Skeletal muscle tissue (tissue), 4 donors: ENCODE measurements around the gene NFYA. TPM values are rescaled to one million over a fixed set of nuclear protein-coding genes. Genes with fewer than 3 reads are reported as not detected.
"Not testable (repeated sequence)": the region's sequence is repeated elsewhere in the genome, so short reads cannot be mapped to it uniquely, and the experiment has no call there.

ENCODE experiments used
- H3K27ac ChIP-seq: one replicate; pipeline ENCODE4 v1.7.0; 2013; ENCODE audit warnings: mild to moderate bottlenecking, low read depth, low read length, inconsistent platforms
- H3K27me3 ChIP-seq, 3 donors: one replicate each; pipeline ENCODE4 v1.7.0; 2013; ENCODE audit warnings: low read length in 3 of 3; ENCODE audit not compliant: control insufficient read depth in 3 of 3, insufficient read depth in 3 of 3
- H3K36me3 ChIP-seq, 3 donors: one replicate each; pipeline ENCODE4 v1.7.0; 2013; ENCODE audit warnings: low read length in 3 of 3; ENCODE audit not compliant: control insufficient read depth in 3 of 3, insufficient read depth in 3 of 3
- H3K4me1 ChIP-seq, 3 donors: one replicate each; pipeline ENCODE4 v1.7.0; 2013; ENCODE audit warnings: low read length in 3 of 3, mild to moderate bottlenecking in 3 of 3; ENCODE audit not compliant: control insufficient read depth in 3 of 3, insufficient read depth in 3 of 3
- H3K4me3 ChIP-seq, 3 donors: one replicate each; pipeline ENCODE4 v1.7.0; 2013; ENCODE audit warnings: low read length in 3 of 3
- H3K9ac ChIP-seq, 3 donors: one replicate each; pipeline ENCODE4 v1.7.0; 2013; ENCODE audit warnings: low read length in 3 of 3, mild to moderate bottlenecking in 3 of 3, moderate library complexity in 2 of 3, low read depth in 1 of 3
- H3K9me3 ChIP-seq, 3 donors: one replicate each; pipeline ENCODE4 v1.7.0; 2013; ENCODE audit warnings: low read length in 3 of 3; ENCODE audit not compliant: control insufficient read depth in 3 of 3
- total RNA-seq: library from RNA; depleted of rRNA; stranded (reverse); fragments of >200 nt; gene quantifications from one replicate; pipeline ENCODE4 v1.2.3, GENCODE V29; 2014
- donor health status: Osteomylitis.

The NFYA gene
- total RNA-seq, 1 donor from 2014 or later = 17.2 TPM

- Histone ChIP-seq H3K27me3 (no peaks in the 10 kb centered on the region), H3K27ac (no peak overlapping the region), H3K36me3 (peaks cover 28 to 68% (median 66%) of the 10 kb centered on the region in 3 donors), H3K4me3 (no peak overlapping the region), H3K4me1 (peaks cover 8 to 12% (median 9%) of the 10 kb centered on the region in 3 donors), H3K9me3 (no peaks in the 10 kb centered on the region), H3K9ac (no peak overlapping the region)
Measured at GRCh38 chr6:41097467-41098090, 24.8 kb downstream of the NFYA start.

- H3K27ac ChIP-seq = no peak overlapping the region
- H3K36me3 ChIP-seq = peaks cover 25 to 61% (median 58%) of the 10 kb centered on the region in 3 donors
- H3K4me1 ChIP-seq = peaks cover 8 to 12% (median 9%) of the 10 kb centered on the region in 3 donors
Measured at GRCh38 chr6:41098366-41098765, 25.6 kb downstream of the NFYA start.

GRCh38 chr6:41100871-41101287, 28.1 kb downstream of the NFYA start:
- peaks cover 6 to 36% (median 34%) of the 10 kb centered on the region in 3 donors for H3K36me3 ChIP-seq
- H3K9ac ChIP-seq = no peak overlapping the region
- no peak overlapping the region for H3K27ac ChIP-seq
- no peaks in the 10 kb centered on the region for H3K9me3 ChIP-seq
- H3K27me3 ChIP-seq = no peaks in the 10 kb centered on the region
- peaks cover 8 to 12% (median 9%) of the 10 kb centered on the region in 3 donors for H3K4me1 ChIP-seq
- no peak overlapping the region for H3K4me3 ChIP-seq

More at GRCh38 chr6:41098366-41098765, 25.6 kb downstream of the NFYA start:
- Histone ChIP-seq H3K4me3 (peak overlapping the region in 1 of 3 donors; percentile 25), H3K9ac (no peak overlapping the region), H3K9me3 (no peaks in the 10 kb centered on the region), H3K27me3 (no peaks in the 10 kb centered on the region)

- Histone ChIP-seq H3K27ac (no peak overlapping the region), H3K4me3 (no peak overlapping the region), H3K9me3 (no peaks in the 10 kb centered on the region), H3K27me3 (no peaks in the 10 kb centered on the region), H3K9ac (no peak overlapping the region), H3K36me3 (peaks cover 0 to 12% (median 7%) of the 10 kb centered on the region in 3 donors), H3K4me1 (no peaks in the 10 kb centered on the region)
Measured at GRCh38 chr6:41103847-41104246, 31.1 kb downstream of the NFYA start.

- H3K36me3 ChIP-seq = peaks cover 0 to 8% (median 3%) of the 10 kb centered on the region in 3 donors
- no peaks in the 10 kb centered on the region for H3K9me3 ChIP-seq
- H3K4me1 ChIP-seq = no peaks in the 10 kb centered on the region
- no peak overlapping the region for H3K4me3 ChIP-seq
- H3K9ac ChIP-seq = no peak overlapping the region
- no peaks in the 10 kb centered on the region for H3K27me3 ChIP-seq
- no peak overlapping the region for H3K27ac ChIP-seq
Measured at GRCh38 chr6:41111017-41111416, 38.2 kb downstream of the NFYA start.

GRCh38 chr6:41115027-41115426, 42.3 kb downstream of the NFYA start:
- H3K36me3 ChIP-seq, H3K9ac ChIP-seq, H3K4me1 ChIP-seq, H3K9me3 ChIP-seq, H3K4me3 ChIP-seq, H3K27ac ChIP-seq, H3K27me3 ChIP-seq: not testable (repeated sequence)

- H3K27ac ChIP-seq = no peak overlapping the region
- no peaks in the 10 kb centered on the region for H3K9me3 ChIP-seq
- no peaks in the 10 kb centered on the region for H3K4me1 ChIP-seq
Measured at GRCh38 chr6:41119508-41119907, 46.7 kb downstream of the NFYA start.

GRCh38 chr6:41120058-41120457, 47.3 kb downstream of the NFYA start:
- no peaks in the 10 kb centered on the region for H3K9me3 ChIP-seq
- no peak overlapping the region for H3K27ac ChIP-seq
- H3K36me3 ChIP-seq = peaks cover 0 to 11% (median 11%) of the 10 kb centered on the region in 3 donors
- no peaks in the 10 kb centered on the region for H3K4me1 ChIP-seq
- H3K27me3 ChIP-seq = no peaks in the 10 kb centered on the region
- no peak overlapping the region for H3K4me3 ChIP-seq
- no peak overlapping the region for H3K9ac ChIP-seq

More at GRCh38 chr6:41119508-41119907, 46.7 kb downstream of the NFYA start:
- Histone ChIP-seq H3K27me3 (no peaks in the 10 kb centered on the region), H3K9ac (no peak overlapping the region), H3K4me3 (no peak overlapping the region), H3K36me3 (peaks cover 0 to 11% (median 11%) of the 10 kb centered on the region in 3 donors)

GRCh38 chr6:41122373-41122772, 49.6 kb downstream of the NFYA start:
- Histone ChIP-seq H3K9ac (no peak overlapping the region), H3K27me3 (no peaks in the 10 kb centered on the region), H3K4me1 (no peaks in the 10 kb centered on the region), H3K27ac (no peak overlapping the region), H3K36me3 (peaks cover 0 to 11% (median 11%) of the 10 kb centered on the region in 3 donors), H3K4me3 (no peak overlapping the region), H3K9me3 (no peaks in the 10 kb centered on the region)

GRCh38 chr6:41122918-41123317, 50.1 kb downstream of the NFYA start:
- H3K4me1 ChIP-seq = no peaks in the 10 kb centered on the region
- H3K36me3 ChIP-seq = peaks cover 0 to 11% (median 11%) of the 10 kb centered on the region in 3 donors

More at GRCh38 chr6:41122918-41123317, 50.1 kb downstream of the NFYA start:
- Histone ChIP-seq H3K9ac (no peak overlapping the region), H3K9me3 (no peaks in the 10 kb centered on the region), H3K4me3 (no peak overlapping the region), H3K27ac (no peak overlapping the region), H3K27me3 (no peaks in the 10 kb centered on the region)
